Activated CD8-positive, alpha-beta memory T cell treated with anti-CD3 and anti-CD28 coated beads, Interleukin-2, amount 50 U/mL, for 24 hours (primary cell): ENCODE measurements around the gene RBAK.
"Not testable (repeated sequence)": the region's sequence is repeated elsewhere in the genome, so short reads cannot be mapped to it uniquely, and the experiment has no call there.

Source experiments
- DNase-seq: peaks from one replicate; pipeline ENCODE4 v3.0.0-alpha.2; 2020; ENCODE audit errors: extremely low read depth

The RBAK gene

GRCh38 chr7:5050676-5051075, 5.0 kb downstream of the RBAK start:
- DNase-seq: no peak

- DNase-seq: not testable (repeated sequence)
Observed at GRCh38 chr7:5051731-5052130, 6.1 kb downstream of the RBAK start.

GRCh38 chr7:5053175-5053574, 7.5 kb downstream of the RBAK start:
- no peak for DNase-seq

GRCh38 chr7:5063698-5064097, 18.0 kb downstream of the RBAK start:
- DNase-seq: no peak

GRCh38 chr7:5064391-5065106, 18.9 kb downstream of the RBAK start:
- DNase-seq: no peak

- no peak for DNase-seq
Observed at GRCh38 chr7:5065107-5065407, 19.4 kb downstream of the RBAK start.

- DNase-seq: no peak
Observed at GRCh38 chr7:5068521-5068920, 22.9 kb downstream of the RBAK start.

- no peak for DNase-seq
Observed at GRCh38 chr7:5070206-5070605, 24.5 kb downstream of the RBAK start.

GRCh38 chr7:5075187-5075586, 29.5 kb downstream of the RBAK start:
- DNase-seq: not testable (repeated sequence)

GRCh38 chr7:5077740-5078139, 32.1 kb downstream of the RBAK start:
- no peak for DNase-seq

GRCh38 chr7:5082806-5083205, 37.1 kb downstream of the RBAK start:
- no peak for DNase-seq

GRCh38 chr7:5083311-5083711, 37.7 kb downstream of the RBAK start:
- no peak for DNase-seq

- no peak for DNase-seq
Observed at GRCh38 chr7:5086256-5086655, 40.6 kb downstream of the RBAK start.

- not testable (repeated sequence) for DNase-seq
Observed at GRCh38 chr7:5088228-5088833, 42.7 kb downstream of the RBAK start.

GRCh38 chr7:5088906-5089305, 43.2 kb downstream of the RBAK start:
- no peak for DNase-seq

- no peak for DNase-seq
Observed at GRCh38 chr7:5093948-5094347, 48.3 kb downstream of the RBAK start.

GRCh38 chr7:5094641-5095040, 49.0 kb downstream of the RBAK start:
- no peak for DNase-seq

GRCh38 chr7:5116359-5116758, 70.7 kb downstream of the RBAK start:
- no peak for DNase-seq

GRCh38 chr7:5117095-5117970, 71.7 kb downstream of the RBAK start:
- DNase-seq: no peak
